Keratinocyte (primary cell): ENCODE results near the gene PRKD2. TPM values are rescaled to one million over a fixed set of nuclear protein-coding genes. Genes with fewer than 3 reads are reported as not detected.

Source experiments
- DNase-seq: peaks from one replicate; pipeline ENCODE4 v3.0.0-alpha.2; 2011; ENCODE audit warnings: low read depth, missing footprints, low spot score
- FAIRE-seq: peaks from 2 replicates; lab custom pipeline; 2011; peaks lifted over from hg19 to GRCh38; lab: Jason Lieb, UNC
- H2AFZ ChIP-seq: 2 replicates; pipeline ENCODE4 v1.6.0; 2012; ENCODE audit warnings: low read length, control low read depth, inconsistent platforms; ENCODE audit not compliant: control insufficient read depth
- H3K27ac ChIP-seq: 2 replicates; pipeline ENCODE4 v1.5.1; 2011; ENCODE audit warnings: low read length; ENCODE audit not compliant: control insufficient read depth, insufficient read depth
- H3K27me3 ChIP-seq: 3 replicates; pipeline ENCODE4 v1.6.0; 2011; ENCODE audit warnings: low read length; ENCODE audit not compliant: control insufficient read depth, insufficient read depth; ENCODE audit errors: extremely low read depth
- H3K36me3 ChIP-seq, 2 experiments: 2 replicates in 1 of 2; 3 replicates in 1 of 2; pipeline ENCODE4 v1.5.1; 2011; ENCODE audit warnings: low read length in 2 of 2, mild to moderate bottlenecking in 1 of 2; ENCODE audit not compliant: control insufficient read depth in 2 of 2, insufficient read depth in 2 of 2; ENCODE audit errors: extremely low read depth in 1 of 2
- H3K4me1 ChIP-seq: 3 replicates; pipeline ENCODE4 v1.5.1; 2011; ENCODE audit warnings: low read length; ENCODE audit not compliant: control insufficient read depth, insufficient read depth; ENCODE audit errors: extremely low read depth
- H3K4me2 ChIP-seq: 3 replicates; pipeline ENCODE4 v1.6.0; 2011; ENCODE audit warnings: low read depth, low read length; ENCODE audit not compliant: control insufficient read depth, insufficient read depth; ENCODE audit errors: extremely low read depth
- H3K4me3 ChIP-seq, 3 experiments: fragments of 200-600 bp in 1 of 3; sonication (generic) in 1 of 3; 2 replicates in 2 of 3; 3 replicates in 1 of 3; pipeline ENCODE4 v1.5.1; 2011 to 2016; ENCODE audit warnings: low read length in 3 of 3, mild to moderate bottlenecking in 3 of 3, control low read depth in 2 of 3, inconsistent platforms in 1 of 3, low read depth in 1 of 3, mixed read lengths in 1 of 3, mixed run types in 1 of 3, moderate library complexity in 1 of 3; ENCODE audit not compliant: control insufficient read depth in 2 of 3, insufficient read depth in 2 of 3; ENCODE audit errors: extremely low read depth in 1 of 3
- H3K79me2 ChIP-seq: 2 replicates; pipeline ENCODE4 v1.6.0; 2012; ENCODE audit warnings: low read length; ENCODE audit not compliant: control insufficient read depth, insufficient read depth
- H3K9ac ChIP-seq: 3 replicates; pipeline ENCODE4 v1.6.0; 2011; ENCODE audit warnings: low read length; ENCODE audit not compliant: control insufficient read depth, insufficient read depth; ENCODE audit errors: extremely low read depth
- H3K9me1 ChIP-seq: 3 replicates; pipeline ENCODE4 v1.6.0; 2011; ENCODE audit warnings: low read length; ENCODE audit not compliant: control insufficient read depth, insufficient read depth; ENCODE audit errors: extremely low read depth
- H3K9me3 ChIP-seq: 2 replicates; pipeline ENCODE4 v1.5.1; 2012; ENCODE audit warnings: low read depth, low read length; ENCODE audit not compliant: control insufficient read depth
- H4K20me1 ChIP-seq: 3 replicates; pipeline ENCODE4 v1.6.0; 2011; ENCODE audit warnings: low read length; ENCODE audit not compliant: control insufficient read depth, insufficient read depth; ENCODE audit errors: extremely low read depth
- EZH2 ChIP-seq: IDR thresholded peaks from one replicate; pipeline ENCODE4 v1.6.1; 2012; ENCODE audit warnings: inconsistent platforms, mild to moderate bottlenecking, low read length, moderate library complexity
- dilution Hi-C: fragments of 300-500 bp; cut with MboI; formaldehyde crosslinking; loops from one replicate; pipeline ENCODE4 v1.7.0; 2020; ENCODE audit warnings: low sequenced_read_pairs; ENCODE audit not compliant: extremely low pct_ligation_motif_present
- polyA plus RNA-seq, 5 experiments: library from polyadenylated mRNA; depleted of rRNA in 3 of 5; stranded (reverse) in 3 of 5; stranded (forward) in 1 of 5; unstranded in 1 of 5; fragments of >200 nt; gene quantifications; 1 replicate in 1 of 5; 2 replicates in 3 of 5; 3 replicates in 1 of 5; pipeline versions ENCODE4 v1.2.1 to v1.2.3, GENCODE V29; 2011 to 2012; ENCODE audit warnings: missing spikeins in 2 of 5, low read depth in 1 of 5, low replicate concordance in 1 of 5
- TF ChIP-seq, protein P1 (sequence below), 3 experiments: IDR thresholded peaks in 1 of 3; conservative IDR thresholded peaks in 1 of 3; optimal IDR thresholded peaks in 1 of 3; 2 replicates in 2 of 3; 3 replicates in 1 of 3; pipeline versions ENCODE3 to v1.5.1; 2011; ENCODE audit warnings: low read length in 3 of 3, mild to moderate bottlenecking in 3 of 3, moderate library complexity in 2 of 3, control low read depth in 1 of 3, inconsistent platforms in 1 of 3; ENCODE audit not compliant: insufficient read depth in 2 of 3; ENCODE audit errors: extremely low read depth in 1 of 3

Gene PRKD2
- polyA plus RNA-seq, 1 donor (not counting 4 experiments of a cell fraction or from before 2014, with no cell fraction given): 9.9 TPM

DNA sequence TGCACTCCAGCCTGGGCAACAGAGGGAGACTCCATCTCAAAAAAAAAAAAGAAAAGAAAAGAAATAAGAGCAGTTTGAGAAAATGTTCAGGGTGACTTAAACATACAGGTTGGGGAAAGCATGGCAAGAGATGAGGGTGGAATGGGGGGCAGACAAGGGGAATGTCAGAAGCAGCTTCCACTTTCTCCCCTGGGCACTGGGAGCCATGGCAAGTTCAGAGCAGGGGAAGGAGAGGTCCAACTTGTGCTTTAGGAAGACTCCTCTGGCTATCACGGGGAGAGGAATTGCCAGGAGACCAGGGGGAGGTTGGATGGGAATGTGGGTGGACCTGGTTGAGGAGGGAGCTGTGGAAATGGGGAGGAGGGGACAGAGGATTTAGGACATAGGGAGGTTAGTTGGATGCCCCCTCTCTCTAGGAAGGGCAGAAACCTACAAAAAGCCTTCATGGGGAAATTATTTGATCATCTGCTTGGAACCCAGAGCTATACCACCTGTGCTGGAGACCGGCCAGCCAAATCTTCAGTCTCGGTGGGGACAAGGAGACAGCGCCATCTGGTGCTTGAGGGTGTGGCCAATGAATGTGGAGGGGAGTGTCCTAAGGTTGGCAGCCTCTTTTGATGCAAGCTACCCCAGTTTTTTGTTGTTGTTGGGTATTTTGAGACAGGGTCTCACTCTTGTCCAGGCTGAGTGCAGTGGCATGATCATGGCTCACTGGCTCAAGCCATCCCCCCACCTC is 36.7 kb upstream of the PRKD2 start:
- Histone ChIP-seq H2AFZ (no peak overlapping the region), H3K4me1 (no peaks in the 10 kb centered on the region), H3K36me3 (peaks cover 5 to 8% of the 10 kb centered on the region in 2 experiments), H3K4me3 (no peak overlapping the region), H4K20me1 (no peaks in the 10 kb centered on the region), H3K79me2 (no peaks in the 10 kb centered on the region), H3K4me2 (no peak overlapping the region), H3K27ac (no peak overlapping the region), H3K27me3 (no peaks in the 10 kb centered on the region), H3K9ac (no peak overlapping the region), H3K9me1 (no peaks in the 10 kb centered on the region), H3K9me3 (no peaks in the 10 kb centered on the region)
- dilution Hi-C loops: no loop called here
- DNase-seq (no peak), FAIRE-seq (no peak)
- TF ChIP-seq, protein P1, sequence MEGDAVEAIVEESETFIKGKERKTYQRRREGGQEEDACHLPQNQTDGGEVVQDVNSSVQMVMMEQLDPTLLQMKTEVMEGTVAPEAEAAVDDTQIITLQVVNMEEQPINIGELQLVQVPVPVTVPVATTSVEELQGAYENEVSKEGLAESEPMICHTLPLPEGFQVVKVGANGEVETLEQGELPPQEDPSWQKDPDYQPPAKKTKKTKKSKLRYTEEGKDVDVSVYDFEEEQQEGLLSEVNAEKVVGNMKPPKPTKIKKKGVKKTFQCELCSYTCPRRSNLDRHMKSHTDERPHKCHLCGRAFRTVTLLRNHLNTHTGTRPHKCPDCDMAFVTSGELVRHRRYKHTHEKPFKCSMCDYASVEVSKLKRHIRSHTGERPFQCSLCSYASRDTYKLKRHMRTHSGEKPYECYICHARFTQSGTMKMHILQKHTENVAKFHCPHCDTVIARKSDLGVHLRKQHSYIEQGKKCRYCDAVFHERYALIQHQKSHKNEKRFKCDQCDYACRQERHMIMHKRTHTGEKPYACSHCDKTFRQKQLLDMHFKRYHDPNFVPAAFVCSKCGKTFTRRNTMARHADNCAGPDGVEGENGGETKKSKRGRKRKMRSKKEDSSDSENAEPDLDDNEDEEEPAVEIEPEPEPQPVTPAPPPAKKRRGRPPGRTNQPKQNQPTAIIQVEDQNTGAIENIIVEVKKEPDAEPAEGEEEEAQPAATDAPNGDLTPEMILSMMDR (optimal IDR thresholded peaks at IDR 0.05 in 1 of 3, IDR thresholded peaks at IDR 0.05 in 1 of 3, conservative IDR thresholded peaks at IDR 0.05 in 1 of 3; ENCODE audit: extremely low read depth in 1 of 3, insufficient read depth in 2 of 3, low read length in 3 of 3): peak; percentile 54 to 80 (median 59)
- no peak for TF ChIP-seq EZH2

DNA sequence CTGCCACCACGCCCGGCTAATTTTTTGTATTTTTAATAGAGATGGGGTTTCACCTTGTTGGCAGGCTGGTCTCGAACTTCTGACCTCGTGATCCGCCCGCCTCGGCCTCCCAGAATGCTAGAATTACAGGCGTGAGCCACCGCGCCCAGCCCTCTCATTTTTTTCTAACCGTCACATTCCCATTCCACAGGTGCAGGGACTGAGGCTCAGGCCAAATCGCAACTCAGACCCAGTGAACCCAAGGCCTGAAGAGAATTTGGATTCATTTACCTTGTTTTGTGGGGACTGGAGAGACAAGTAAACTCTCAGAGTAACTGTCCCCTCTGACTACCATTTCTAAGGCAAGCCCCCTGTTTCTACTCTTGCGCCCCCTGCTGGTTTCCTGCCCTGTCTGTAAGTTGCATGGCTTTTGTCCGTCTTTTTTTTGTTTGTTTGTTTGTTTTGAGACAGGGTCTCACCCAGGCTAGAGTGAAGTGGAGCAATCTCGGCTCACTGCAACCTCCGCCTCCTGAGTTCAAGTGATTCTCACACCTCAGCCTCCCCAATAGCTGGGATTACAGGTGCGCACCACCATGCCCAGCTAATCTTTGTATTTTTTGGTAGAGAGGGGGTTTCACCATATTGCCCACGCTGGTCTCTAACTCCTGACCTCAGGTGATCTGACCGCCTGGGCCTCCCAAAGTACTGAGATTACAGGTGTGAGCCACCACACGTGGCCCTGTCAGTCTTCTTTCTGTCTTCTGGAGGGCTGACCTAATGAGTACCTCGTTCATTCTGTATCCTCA is 31.6 kb upstream of the PRKD2 start:
- Histone ChIP-seq H3K79me2 (peaks cover 30% of the 10 kb centered on the region), H3K4me1 (peaks cover 15% of the 10 kb centered on the region), H3K4me3 (no peak overlapping the region), H3K9me3 (no peaks in the 10 kb centered on the region), H3K9me1 (peaks cover 3% of the 10 kb centered on the region), H4K20me1 (peaks cover 2% of the 10 kb centered on the region), H3K4me2 (no peak overlapping the region), H3K9ac (no peak overlapping the region), H3K36me3 (peaks cover 0 to 4% of the 10 kb centered on the region in 2 experiments), H3K27me3 (no peaks in the 10 kb centered on the region), H3K27ac (no peak overlapping the region), H2AFZ (no peak overlapping the region)
- DNase-seq (no peak), FAIRE-seq (no peak)
- dilution Hi-C loops: no loop called here
- TF ChIP-seq, protein P1 (optimal IDR thresholded peaks at IDR 0.05 in 1 of 3, IDR thresholded peaks at IDR 0.05 in 1 of 3, conservative IDR thresholded peaks at IDR 0.05 in 1 of 3; ENCODE audit: extremely low read depth in 1 of 3, insufficient read depth in 2 of 3, low read length in 3 of 3): peak; percentile 65 to 78 (median 74)
- TF ChIP-seq EZH2: no peak
